Measurements from ENCODE around the gene SLC25A11.
"Not testable (repeated sequence)": the region's sequence is repeated elsewhere in the genome, so short reads cannot be mapped to it uniquely, and the experiment has no call there.

The SLC25A11 gene

DNA sequence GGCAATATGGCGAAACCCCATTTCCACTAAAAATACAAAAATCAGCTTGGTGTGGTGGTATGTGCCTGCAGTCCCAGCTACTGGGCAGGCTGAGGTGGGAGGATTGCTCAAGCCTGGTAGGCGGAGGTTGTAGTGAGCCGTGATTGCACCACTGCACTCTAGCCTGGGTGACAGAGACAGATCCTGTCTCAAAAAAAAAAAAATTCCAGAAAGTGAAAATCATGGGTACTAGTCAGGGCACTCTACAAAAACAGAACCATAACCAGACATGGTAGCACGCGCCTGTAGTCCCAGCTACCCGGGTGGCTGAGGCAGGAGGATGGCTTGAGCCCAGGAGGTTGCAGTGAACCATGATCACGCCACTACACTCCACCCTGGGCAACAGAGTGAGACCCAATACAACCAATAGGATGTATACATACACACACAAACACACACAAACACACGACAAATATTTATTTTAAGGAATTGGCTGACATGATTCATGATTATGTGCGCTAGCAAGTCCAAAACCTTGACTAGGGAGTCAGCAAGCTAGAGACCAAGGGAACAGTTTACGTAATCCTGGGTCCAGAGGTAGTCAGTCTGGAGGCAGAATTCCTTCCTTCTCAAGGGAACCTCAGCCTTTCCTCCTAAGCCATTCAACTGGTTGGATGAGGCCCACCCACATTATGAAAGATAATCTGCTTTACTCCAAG, 19.3 kb downstream of the SLC25A11 start:
- DNase-seq (no peak), ATAC-seq (no peak)

DNA sequence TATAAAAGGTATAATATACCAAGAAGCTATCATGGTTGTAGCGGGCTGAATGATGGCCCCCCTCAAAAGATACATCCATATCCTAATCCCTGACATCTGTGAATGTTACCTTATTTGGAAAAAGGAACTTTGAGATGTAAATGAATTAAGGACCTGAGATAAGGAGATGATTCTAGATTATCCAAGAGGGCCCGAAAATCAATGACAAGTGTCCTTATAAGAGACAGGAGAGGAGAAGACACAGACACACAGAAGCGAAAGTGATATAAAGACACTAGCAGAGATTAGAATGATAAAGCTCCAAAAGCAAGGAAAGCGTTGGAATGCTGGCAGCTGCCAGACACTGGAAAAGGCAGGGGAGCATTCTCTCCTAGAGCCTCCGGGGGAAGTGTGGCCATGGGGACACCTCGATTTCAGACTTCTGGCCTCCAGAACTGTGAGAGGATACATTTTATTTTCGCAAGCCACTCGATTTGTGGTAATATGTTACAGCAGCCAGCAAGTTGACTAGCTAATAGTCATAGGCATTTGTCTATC, 20.3 kb downstream of the SLC25A11 start:
- no peak for ATAC-seq
- DNase-seq = no peak

DNA sequence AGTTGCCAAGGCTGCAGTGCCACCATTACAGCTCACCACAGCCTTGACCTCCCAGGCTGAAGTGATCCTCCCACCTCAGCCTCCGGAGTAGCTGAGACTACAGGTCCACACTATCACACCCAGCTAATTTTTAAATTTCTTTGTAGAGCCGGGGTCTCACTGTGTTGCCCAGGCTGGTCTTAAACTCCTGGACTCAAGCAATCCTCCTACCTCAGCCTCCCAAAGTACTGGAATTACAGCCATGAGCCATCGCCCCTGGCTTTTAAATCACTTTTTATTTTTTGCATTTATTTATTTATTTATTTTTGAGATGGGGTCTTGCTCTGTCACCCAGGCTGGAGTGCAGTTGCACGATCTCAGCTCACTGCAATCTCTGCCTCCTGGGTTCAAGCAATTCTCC, 25.3 kb downstream of the SLC25A11 start:
- not testable (repeated sequence) for DNase-seq, ATAC-seq

DNA sequence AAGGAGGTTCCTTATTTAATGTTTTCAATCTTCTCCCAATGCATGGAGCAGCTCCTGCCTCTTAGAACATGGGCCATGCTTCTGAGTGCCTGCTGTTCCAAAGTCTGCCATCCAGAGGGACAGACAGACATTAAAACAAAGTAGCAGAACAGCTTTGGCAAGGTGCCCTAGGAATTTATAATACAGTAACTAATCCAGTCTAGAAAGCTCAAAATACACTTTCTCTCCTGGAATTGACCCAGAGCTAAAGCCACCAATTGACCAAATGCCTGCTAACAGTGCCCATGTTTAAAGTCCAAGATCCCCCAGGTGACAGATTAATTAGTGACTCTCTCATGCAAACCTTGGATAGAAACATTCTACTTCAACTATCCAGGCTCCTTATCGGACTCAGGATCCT, 25.9 kb downstream of the SLC25A11 start:
- DNase-seq (no peak), ATAC-seq (no peak)

DNA sequence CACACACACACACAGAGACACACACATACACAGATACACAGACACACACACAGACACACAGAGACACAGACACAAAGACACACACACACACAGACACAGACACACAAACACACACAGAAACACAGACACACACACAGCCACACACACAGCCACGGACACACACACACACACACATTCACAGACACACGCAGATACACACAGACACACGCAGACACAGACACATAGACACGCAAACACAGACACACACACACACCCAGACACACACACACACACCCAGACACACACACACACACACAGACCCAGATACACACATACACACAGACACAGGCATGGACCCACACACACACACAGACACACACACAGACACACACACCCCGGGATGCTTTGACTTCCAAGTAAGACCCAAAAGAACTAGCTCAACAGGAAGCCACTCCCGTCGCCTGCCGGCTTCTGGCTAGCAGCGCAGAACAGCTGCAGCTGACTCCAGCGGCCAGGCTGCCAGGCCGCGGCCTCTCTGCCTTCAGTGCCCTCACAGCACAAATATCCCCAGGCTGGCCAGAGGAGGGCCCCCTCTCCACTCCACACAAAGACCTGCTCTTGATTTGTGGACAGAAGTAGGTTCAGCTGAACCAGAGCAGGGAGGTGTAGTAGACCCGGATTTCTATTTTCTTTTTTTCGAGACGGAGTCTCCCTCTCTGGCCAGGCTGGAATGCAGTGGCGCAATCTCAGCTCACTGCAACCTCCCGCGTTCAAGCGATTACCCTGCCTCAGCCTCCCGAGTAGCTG, 30.9 kb downstream of the SLC25A11 start:
- ATAC-seq = peak; percentile 96

DNA sequence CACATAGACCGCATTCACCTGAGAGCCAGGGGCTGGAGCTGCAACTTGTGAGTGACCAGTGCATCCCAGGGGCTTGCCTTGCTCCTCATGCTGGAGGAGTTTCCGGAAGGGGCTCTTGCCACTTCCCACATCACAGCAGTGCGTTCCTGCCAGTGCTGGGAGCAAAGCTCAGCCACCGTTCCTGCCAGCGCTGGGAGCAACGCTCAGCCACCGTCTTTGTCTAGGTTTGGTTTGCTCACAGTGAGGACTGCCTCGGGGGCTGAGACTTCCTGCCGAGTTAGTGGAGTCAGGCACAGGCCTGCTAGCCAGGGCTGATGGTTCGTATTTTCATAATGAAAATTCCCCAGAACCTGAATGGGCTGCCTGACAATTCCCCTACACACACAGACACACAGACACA, 31.5 kb downstream of the SLC25A11 start:
- DNase-seq (no peak), ATAC-seq (no peak)

More for the DNA sequence above, 30.9 kb downstream of the SLC25A11 start:
- DNase-seq = peak; percentile 74

DNA sequence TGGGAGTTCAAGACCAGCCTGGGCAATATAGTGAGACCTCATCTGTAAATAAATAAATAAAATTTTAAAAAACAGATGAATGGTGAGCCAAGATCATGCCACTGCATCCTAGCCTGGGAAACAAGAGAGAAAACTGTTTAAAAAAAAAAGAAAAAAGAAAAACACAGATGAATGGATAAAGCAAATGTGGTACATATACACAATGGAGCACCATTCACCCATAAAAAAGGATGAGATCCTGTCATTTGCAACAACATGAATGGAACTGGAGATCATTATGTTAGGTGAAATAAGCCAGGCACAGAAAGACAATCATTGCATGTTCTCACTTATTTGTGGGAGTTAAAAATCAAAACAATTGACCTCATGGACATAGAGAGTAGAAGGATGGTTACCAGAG, 33.2 kb downstream of the SLC25A11 start:
- ATAC-seq, DNase-seq: not testable (repeated sequence)

DNA sequence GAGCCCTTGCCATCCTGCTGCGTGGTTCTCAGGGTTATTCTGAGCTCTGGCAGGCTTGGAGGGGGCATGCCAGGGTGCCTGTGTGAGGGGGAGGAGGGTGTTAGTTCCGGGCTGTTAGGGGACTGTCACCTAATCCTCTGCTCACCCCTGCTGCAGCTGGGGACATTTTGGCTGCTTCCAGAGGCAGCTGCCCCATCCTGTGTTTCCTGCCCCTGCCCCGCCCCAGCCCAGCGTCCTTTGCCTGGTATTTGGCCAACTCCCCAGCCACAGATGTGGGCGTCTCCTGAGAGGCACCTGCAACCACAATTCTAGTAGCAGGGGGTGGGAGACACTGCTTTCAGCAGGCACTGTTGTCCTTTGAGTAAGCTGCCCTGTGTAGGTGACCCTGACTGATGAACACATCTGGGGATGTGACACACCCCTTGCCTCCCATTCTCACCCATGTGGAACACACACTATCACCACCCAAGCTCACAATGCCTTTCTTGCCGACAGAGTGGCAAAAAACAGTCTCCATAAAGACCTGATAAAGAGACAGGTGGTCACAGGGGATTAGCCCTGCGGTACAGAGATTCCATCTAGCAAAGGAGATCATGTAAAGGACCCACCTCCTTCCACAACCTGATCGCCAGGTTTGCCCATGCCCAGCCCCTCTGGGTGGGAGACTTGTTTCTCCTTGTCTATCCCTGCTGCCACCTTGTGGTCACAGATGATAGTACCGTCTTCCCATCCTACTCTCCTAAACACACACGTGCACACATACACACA, 36.6 kb downstream of the SLC25A11 start, which contains the start of gene CHRNE:
Gene CHRNE, minus strand, starts transcription at position 48 of the 768 bp plus-strand sequence. Its CDS starts 35 bp downstream, at position 13.
- ATAC-seq = peak; percentile 44
- DNase-seq = peak; percentile 84

DNA sequence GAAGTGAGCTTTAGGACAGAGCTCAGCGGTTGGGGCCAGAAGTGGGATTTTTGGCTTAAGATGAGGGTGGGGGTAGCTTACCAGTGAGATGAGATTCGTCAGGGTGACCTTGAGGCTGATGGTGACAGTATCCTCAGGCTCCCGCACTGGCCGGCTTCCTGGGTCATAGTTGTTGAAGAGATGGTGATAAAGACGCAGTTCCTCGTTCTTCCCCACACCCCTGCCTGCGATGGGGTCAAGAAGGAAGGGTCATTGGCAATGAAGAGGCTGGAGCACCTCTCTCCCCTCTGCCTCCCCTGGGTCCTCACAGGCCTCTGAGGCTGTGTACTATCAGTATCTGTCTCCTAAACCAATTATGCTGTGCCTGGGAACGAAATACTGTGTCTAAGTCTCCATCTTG, 37.3 kb downstream of the SLC25A11 start:
- ATAC-seq = no peak

DNA sequence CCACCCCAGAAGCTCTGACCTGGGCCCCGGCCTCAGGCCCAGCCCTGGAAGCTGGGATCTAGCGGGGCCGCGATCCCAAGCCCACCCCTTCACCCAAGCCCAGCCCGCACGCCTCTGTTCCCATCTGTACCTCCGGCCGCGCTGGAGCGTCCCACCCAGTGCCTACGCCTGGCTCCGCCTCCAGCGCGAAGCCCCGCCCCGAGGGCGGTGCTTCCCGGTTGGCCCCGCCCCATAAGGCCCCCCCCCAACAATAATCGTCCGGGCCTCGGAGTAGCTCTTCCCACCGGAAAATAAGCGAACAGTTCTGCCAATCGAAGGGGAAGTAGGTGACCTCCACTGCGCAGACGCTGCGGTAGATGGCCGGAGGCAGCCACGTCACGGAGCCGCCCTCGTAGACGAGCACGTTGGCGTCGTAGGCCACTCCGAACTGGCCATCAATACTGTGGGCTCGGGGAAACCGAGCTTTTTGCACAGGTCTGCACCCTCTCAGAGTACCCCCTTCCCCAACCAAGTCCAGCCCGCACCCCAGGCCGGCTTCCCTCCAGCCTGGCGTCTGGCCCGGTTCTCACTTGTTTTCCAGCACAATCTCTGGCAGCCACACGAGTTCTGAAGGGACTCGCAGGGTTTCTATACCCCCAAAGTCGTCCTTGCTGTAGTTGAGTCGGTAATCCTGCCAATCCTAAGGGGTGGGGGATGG, 38.0 kb downstream of the SLC25A11 start:
- peak; percentile 37 for DNase-seq
- no peak for ATAC-seq

More for the DNA sequence above, 37.3 kb downstream of the SLC25A11 start:
- DNase-seq = no peak

DNA sequence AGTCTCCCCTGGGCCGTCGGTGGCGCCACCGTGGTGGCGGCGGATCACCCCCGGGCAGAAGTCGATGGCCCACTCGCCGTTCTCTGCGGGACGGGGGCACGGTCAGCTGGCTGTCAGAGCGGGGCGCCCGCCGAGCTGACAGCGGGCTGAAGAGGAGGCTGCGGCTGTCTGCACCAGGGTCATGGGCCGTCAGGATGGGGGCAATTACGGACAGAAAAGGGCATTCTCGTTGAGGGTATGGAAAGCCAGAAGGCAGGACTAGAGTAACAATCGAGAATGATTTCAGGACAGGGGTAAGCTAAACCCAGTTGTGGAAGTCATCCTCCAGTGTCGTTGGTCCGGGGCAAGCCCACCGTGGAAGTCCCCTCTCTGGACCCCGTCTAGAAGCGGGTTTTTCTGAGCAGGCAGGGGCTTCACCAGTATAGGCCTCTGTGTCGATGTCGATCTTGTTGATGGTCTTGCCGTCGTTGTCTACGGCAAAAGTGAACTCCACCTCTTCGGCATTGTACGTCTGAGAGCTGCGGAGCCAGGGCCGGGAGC, 38.7 kb downstream of the SLC25A11 start:
- ATAC-seq (no peak), DNase-seq (no peak)

DNA sequence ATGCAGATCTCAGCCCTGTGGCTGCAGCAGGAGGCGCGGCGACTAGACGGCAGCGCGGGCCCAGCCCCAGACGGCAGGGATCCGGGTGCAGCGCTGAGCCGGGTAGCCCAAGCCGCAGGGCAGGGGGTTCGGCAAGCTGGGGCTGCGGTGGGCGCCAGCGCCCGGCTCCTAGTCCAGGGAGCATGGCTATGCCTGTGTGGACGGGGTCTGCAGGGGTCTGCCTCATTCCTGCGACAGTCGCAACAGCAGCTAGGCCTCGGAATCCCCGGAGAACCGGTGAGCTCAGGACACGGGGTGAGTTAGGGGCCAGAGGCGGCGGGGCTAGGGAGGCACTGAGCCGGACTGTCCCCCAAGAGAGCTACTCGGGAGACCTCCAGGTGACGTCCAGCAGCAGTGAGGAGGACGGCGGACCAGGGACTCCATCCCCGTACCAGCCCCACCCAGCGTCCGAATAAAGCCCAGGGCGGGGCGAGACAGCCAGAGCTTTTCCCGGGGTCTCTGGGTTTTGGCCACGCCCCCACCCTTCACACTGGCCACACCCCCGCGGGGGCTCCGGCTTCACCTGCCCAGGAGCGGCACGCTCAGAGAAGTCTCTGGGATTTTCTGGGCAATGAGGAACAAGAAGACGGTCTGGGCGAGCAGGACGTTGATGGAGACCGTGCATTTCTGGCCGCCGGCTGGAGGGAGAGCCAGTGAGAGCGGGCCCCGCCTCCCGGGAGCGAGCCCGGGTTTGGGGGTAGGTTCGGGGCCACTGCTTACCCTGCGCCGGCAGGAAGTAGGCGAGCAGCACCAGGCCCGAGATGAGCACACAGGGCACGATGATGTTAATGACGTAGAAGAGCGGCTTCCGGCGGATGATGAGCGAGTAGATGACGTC, 39.4 kb downstream of the SLC25A11 start:
- DNase-seq = peak; percentile 42

DNA sequence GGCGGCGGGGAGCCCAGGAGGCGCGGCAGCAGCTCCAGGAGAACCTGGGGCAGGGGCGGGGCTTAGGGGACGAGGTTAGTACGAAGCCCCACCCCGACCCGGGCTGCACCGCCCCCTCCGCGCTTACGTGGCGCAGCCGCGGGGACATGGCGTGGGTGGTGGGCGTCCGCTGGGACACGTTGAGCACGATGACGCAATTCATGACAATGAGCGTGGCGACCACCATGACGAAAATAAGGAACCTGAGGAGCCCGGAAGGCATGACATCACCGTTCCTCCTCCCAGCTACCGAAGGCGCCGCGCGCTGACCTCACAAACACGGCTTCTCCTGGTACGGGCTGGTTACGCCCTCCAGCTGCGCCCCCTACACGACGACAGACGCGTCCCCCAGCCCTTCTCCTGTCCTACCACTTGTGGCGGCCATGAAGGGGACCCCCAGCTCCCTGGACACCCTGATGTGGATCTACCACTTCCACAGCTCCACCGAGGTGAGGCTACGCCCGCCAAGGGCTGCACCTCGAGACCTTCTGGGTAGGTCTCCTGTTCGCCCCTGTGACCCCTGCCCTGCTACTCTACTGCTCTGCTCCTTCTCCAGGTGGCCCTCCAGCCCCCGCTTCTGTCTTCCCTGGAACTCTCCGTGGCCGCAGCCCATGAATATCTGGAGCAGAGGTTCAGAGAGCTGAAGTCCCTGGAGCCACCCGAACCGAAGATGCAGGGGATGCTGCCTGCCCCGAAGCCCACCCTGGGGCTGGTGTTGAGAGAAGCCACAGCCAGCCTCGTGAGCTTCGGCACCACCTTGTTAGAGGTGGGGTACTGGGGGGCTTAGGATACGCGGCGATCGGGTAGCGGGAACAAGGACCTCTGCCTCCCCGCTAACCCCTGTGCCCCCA, 40.3 kb downstream of the SLC25A11 start, which contains the start of gene C17orf107:
Gene C17orf107, plus strand, starts transcription at position 196 of the 890 bp plus-strand sequence. Its CDS starts 227 bp downstream, at position 423.
- DNase-seq (peak; percentile 98), ATAC-seq (peak; percentile 86)

More for the DNA sequence above, 39.4 kb downstream of the SLC25A11 start:
- no peak for ATAC-seq

DNA sequence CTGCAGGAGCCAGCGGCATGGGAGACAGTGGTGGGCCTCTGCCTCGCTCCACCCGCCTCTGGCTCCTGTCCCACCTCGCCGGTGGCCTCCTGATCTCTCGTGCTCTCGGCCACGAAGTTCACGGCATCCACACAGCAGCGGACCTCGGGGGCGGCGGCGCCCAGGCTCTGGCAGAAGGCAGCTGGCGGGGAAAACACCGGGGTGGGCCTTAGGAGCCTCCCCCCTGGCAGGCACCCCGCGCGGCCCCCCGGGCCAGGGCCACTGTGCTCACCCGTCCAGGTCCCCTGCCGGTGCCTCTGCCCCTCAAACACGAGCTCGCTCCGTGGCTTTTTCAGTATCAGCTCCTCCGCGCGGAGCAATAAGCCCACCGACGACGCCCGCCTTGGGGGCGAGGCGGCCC, 40.9 kb downstream of the SLC25A11 start:
- peak; percentile 5 for ATAC-seq
- DNase-seq = no peak

DNA sequence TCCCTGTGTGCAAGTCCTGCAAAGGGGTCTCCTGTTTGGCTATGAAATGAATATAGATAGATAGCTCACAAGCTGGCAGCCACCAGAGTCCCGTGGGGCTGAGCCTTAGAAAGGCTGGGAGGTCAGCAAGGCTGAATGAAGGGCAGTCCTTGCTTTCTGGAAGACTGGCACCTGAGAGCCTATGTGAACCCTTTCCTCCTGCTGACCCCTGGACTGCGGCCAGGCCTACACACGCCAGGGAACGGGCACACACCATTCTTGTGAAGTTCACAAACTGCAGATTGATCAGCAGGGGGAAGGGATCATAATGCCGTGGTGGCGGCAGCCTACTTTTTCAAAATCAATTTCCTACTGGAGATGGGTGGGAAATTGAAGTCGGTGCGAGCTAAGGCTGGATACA, 41.5 kb downstream of the SLC25A11 start:
- DNase-seq = no peak
- no peak for ATAC-seq

DNA sequence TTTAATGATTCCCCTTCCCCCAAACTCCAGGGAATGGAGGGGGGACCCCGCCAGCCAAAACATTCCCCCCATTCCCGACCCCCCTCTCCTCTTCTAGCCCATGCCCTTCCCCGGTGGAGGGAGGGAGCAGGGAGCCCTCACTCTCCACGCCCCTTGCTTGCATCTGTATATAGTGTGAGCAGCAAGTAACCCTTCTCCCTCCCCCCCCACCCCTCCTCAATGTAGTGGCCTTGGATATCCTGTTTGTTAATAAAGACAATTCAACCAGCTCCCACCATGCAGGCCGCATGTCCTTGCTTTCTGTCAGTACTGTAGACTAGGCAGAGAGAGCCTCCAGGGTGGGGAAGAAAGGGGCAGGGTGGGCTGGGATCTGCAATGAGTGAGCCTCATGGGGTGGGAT, 42.1 kb downstream of the SLC25A11 start:
- no peak for ATAC-seq

DNA sequence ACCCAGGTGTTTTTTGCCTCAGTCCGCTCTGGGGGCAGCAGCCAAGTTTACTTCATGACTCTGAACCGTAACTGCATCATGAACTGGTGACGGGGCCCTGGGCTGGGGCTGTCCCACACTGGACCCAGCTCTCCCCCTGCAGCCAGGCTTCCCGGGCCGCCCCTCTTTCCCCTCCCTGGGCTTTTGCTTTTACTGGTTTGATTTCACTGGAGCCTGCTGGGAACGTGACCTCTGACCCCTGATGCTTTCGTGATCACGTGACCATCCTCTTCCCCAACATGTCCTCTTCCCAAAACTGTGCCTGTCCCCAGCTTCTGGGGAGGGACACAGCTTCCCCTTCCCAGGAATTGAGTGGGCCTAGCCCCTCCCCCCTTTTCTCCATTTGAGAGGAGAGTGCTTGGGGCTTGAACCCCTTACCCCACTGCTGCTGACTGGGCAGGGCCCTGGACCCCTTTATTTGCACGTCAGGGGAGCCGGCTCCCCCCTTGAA, 42.6 kb downstream of the SLC25A11 start:
- DNase-seq = no peak
- no peak for ATAC-seq

More for the DNA sequence above, 42.1 kb downstream of the SLC25A11 start:
- no peak for DNase-seq

DNA sequence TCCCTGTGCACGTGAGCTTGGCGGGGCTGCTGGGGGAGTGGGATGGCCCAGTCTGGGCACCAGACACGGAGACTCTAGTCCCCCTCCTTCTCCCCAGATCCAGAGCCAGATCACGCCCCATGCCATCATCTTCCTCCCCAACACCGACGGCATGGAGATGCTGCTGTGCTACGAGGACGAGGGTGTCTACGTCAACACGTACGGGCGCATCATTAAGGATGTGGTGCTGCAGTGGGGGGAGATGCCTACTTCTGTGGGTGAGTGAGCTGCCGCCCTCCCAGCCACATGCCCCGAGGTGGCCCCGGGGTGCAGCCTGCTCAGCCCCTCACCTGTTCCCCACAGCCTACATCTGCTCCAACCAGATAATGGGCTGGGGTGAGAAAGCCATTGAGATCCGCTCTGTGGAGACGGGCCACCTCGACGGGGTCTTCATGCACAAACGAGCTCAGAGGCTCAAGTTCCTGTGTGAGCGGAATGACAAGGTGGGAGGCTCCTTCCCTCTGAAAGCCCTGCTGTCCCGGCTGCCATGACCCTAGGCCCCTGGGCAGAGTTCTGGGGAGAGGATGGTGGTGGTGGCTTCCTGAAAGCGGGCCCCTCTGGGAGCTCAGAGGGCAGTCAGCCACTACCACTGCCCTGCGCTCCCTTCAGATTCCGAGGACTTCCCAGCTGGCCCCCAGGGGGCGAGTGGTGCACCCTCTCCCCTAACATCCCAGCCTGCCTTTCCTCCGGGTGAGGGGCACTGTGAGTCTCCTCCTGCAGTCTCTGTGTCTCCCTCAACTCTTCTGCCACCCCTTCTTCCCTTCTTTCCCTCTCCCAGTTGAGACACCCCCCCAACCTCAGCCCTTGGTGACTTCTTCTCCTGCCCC, 43.3 kb downstream of the SLC25A11 start:
- DNase-seq (no peak), ATAC-seq (no peak)

All from stimulated activated naive CD8-positive, alpha-beta T cell treated with anti-CD3 and anti-CD28 coated beads, Interleukin-15, Interleukin-2, amounts not matched to agents 100 U/mL and 50 U/mL, for 24 hours (primary cell).